Right atrium auricular region (tissue), 2 donors: ENCODE data around the gene GOLGA6C. TPM values are rescaled to one million over a fixed set of nuclear protein-coding genes. Genes with fewer than 3 reads are reported as not detected.
"Not testable (repeated sequence)": the region's sequence is repeated elsewhere in the genome, so short reads cannot be mapped to it uniquely, and the experiment has no call there.

ENCODE experiments used
- DNase-seq: peaks from one replicate; pipeline ENCODE4 v3.0.0-alpha.2; 2019; ENCODE audit warnings: low spot score
- H3K27ac ChIP-seq, 2 donors: fragments of 200-600 bp; sonication (generic); 1 replicate in 1 of 2; 2 replicates in 1 of 2; pipeline ENCODE4 v1.5.1; 2016 to 2019
- H3K27me3 ChIP-seq, 2 donors: fragments of 200-600 bp; sonication (generic); one replicate each; pipeline versions ENCODE4 v1.5.1 to v1.6.0; 2017 to 2019
- H3K36me3 ChIP-seq: fragments of 200-600 bp; sonication (generic); one replicate; pipeline ENCODE4 v1.5.1; 2016
- H3K4me1 ChIP-seq, 2 donors: fragments of 200-600 bp; sonication (generic); one replicate each; pipeline versions ENCODE4 v1.5.1 to v1.6.0; 2017 to 2019
- H3K4me3 ChIP-seq, 2 donors: fragments of 200-600 bp; sonication (generic); 1 replicate in 1 of 2; 2 replicates in 1 of 2; pipeline ENCODE4 v1.5.1; 2017 to 2019; ENCODE audit warnings: mild to moderate bottlenecking in 1 of 2, moderate library complexity in 1 of 2
- H3K9me3 ChIP-seq, 2 donors: fragments of 200-600 bp; sonication (generic); one replicate each; pipeline ENCODE4 v1.5.1; 2019
- total RNA-seq, 2 donors: library from RNA; depleted of rRNA; stranded (reverse); fragments of >200 nt; gene quantifications; one replicate each; pipeline ENCODE4 v1.1.0, GENCODE V29; 2016
- TF ChIP-seq, protein P1 (sequence below), 2 donors: fragments of 200-600 bp; sonication (generic); IDR thresholded peaks; one replicate each; pipeline ENCODE4 v1.5.1; 2019; ENCODE audit warnings: antibody characterized with exemption in 2 of 2

GOLGA6C gene
- total RNA-seq, 2 donors from 2014 or later, result not detected

DNA sequence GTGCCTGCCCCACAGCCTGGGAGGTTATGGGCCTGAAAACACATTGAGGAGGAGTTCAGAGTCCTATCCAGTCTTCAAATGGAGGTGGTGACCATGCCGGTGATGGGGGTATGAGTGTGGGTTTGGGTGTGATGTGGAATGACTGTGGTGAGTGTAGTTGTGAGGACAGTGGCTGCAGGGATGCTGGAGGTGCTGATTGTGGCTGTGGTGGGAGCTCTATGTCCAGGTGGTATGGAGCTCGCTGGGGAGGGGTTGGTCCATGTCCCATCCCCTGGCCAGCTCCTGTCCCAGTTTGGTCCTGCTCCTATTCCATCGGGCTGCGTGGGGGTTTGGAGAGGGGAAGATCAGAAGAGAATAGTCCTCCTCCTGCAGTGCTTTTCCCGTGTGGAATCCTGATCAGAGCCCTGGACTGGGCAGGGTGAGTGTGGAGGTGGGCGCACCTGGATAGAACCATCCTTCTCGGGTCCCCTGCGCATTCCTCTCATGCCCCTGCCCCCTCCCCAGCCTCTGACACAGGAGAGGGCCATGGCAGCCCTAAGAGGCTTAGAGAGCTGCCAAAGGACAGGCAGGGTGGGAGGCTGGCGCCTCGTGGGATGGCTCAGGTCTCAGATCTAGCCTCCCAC lies 23.0 kb upstream of the GOLGA6C start:
- DNase-seq, result no peak

GRCh38 chr15:75235760-75236729 lies 22.1 kb upstream of the GOLGA6C start:
- TF ChIP-seq, protein P1, sequence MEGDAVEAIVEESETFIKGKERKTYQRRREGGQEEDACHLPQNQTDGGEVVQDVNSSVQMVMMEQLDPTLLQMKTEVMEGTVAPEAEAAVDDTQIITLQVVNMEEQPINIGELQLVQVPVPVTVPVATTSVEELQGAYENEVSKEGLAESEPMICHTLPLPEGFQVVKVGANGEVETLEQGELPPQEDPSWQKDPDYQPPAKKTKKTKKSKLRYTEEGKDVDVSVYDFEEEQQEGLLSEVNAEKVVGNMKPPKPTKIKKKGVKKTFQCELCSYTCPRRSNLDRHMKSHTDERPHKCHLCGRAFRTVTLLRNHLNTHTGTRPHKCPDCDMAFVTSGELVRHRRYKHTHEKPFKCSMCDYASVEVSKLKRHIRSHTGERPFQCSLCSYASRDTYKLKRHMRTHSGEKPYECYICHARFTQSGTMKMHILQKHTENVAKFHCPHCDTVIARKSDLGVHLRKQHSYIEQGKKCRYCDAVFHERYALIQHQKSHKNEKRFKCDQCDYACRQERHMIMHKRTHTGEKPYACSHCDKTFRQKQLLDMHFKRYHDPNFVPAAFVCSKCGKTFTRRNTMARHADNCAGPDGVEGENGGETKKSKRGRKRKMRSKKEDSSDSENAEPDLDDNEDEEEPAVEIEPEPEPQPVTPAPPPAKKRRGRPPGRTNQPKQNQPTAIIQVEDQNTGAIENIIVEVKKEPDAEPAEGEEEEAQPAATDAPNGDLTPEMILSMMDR (IDR thresholded peaks at IDR 0.05), result no peak
- H3K27me3 ChIP-seq, result no peaks in the 10 kb centered on the region
- no peaks in the 10 kb centered on the region for H3K36me3 ChIP-seq

More for the DNA sequence above, 23.0 kb upstream of the GOLGA6C start:
- H3K27ac ChIP-seq, result no peak overlapping the region
- H3K4me3 ChIP-seq, result no peak overlapping the region
- H3K9me3 ChIP-seq, result no peaks in the 10 kb centered on the region
- TF ChIP-seq, protein P1 (IDR thresholded peaks at IDR 0.05), result no peak
- H3K4me1 ChIP-seq, result no peaks in the 10 kb centered on the region
- H3K27me3 ChIP-seq, result no peaks in the 10 kb centered on the region
- no peaks in the 10 kb centered on the region for H3K36me3 ChIP-seq

GRCh38 chr15:75237316-75237982 lies 20.7 kb upstream of the GOLGA6C start:
- DNase-seq, result no peak
- no peaks in the 10 kb centered on the region for H3K27me3 ChIP-seq
- no peaks in the 10 kb centered on the region for H3K9me3 ChIP-seq
- H3K27ac ChIP-seq, result no peak overlapping the region
- no peaks in the 10 kb centered on the region for H3K4me1 ChIP-seq
- TF ChIP-seq, protein P1 (IDR thresholded peaks at IDR 0.05), result no peak
- no peak overlapping the region for H3K4me3 ChIP-seq
- H3K36me3 ChIP-seq, result no peaks in the 10 kb centered on the region

More at GRCh38 chr15:75235760-75236729, 22.1 kb upstream of the GOLGA6C start:
- no peaks in the 10 kb centered on the region for H3K9me3 ChIP-seq
- no peak overlapping the region for H3K27ac ChIP-seq
- no peak overlapping the region for H3K4me3 ChIP-seq
- DNase-seq, result no peak
- no peaks in the 10 kb centered on the region for H3K4me1 ChIP-seq

- TF ChIP-seq, protein P1 (IDR thresholded peaks at IDR 0.05), result no peak
- no peak for DNase-seq
- Histone ChIP-seq H3K36me3 (no peaks in the 10 kb centered on the region), H3K4me3 (no peak overlapping the region), H3K9me3 (no peaks in the 10 kb centered on the region), H3K27ac (no peak overlapping the region), H3K4me1 (no peaks in the 10 kb centered on the region), H3K27me3 (no peaks in the 10 kb centered on the region)
These were observed 20.0 kb upstream of the GOLGA6C start for GRCh38 chr15:75238150-75238549.

GRCh38 chr15:75245741-75246140 lies 12.4 kb upstream of the GOLGA6C start:
- H3K4me3 ChIP-seq, H3K36me3 ChIP-seq, DNase-seq, H3K27ac ChIP-seq, H3K9me3 ChIP-seq, H3K27me3 ChIP-seq, H3K4me1 ChIP-seq: not testable (repeated sequence)

DNA sequence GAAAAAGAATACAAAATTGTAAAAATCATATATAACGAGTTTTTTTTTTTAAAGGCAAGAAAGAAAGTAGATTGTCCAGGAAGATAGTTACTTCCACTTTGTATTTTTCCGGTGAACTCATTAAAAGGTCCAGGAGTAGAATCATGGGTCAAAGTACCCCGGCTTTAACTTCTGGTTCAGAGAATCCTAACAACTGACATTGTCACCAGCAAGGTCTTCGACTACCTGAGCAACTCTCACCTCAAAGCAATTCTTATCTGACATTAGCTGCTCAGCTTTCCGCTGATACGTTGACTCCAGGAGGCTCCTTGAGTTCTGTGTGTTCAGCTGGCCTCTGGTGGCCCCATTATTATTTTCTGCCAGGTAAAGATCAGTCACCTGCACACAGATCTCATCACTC lies 9.1 kb upstream of the GOLGA6C start:
- H3K4me1 ChIP-seq, H3K9me3 ChIP-seq, H3K27me3 ChIP-seq, H3K36me3 ChIP-seq, DNase-seq, H3K27ac ChIP-seq, H3K4me3 ChIP-seq: not testable (repeated sequence)
